IPS-18c (cell line): Measurements from ENCODE around the gene TSEN54.
A peak's percentile ranks its signal among the peaks of the same experiment; 100 is the strongest.
"Not testable (repeated sequence)": the region's sequence is repeated elsewhere in the genome, so short reads cannot be mapped to it uniquely, and the experiment has no call there.

Experiments
- H3K4me3 ChIP-seq: 2 replicates; pipeline ENCODE4 v1.7.0; 2013; ENCODE audit warnings: low read depth, mild to moderate bottlenecking, low read length, moderate library complexity; ENCODE audit not compliant: insufficient read depth
- H3K9me3 ChIP-seq: one replicate; pipeline ENCODE4 v1.6.1; 2013; ENCODE audit warnings: mild to moderate bottlenecking, low read length, moderate library complexity; ENCODE audit not compliant: control insufficient read depth, insufficient read depth

TSEN54 gene

GRCh38 chr17:75511610-75512575 lies 4.4 kb upstream of the TSEN54 start:
- peaks cover 2% of the 10 kb centered on the region for H3K9me3 ChIP-seq
- H3K4me3 ChIP-seq, result no peak overlapping the region

- peaks cover 2% of the 10 kb centered on the region for H3K9me3 ChIP-seq
- H3K4me3 ChIP-seq, result no peak overlapping the region
Observed at GRCh38 chr17:75512926-75513640, 3.2 kb upstream of the TSEN54 start.

- no peak overlapping the region for H3K4me3 ChIP-seq
- peaks cover 2% of the 10 kb centered on the region for H3K9me3 ChIP-seq
Observed at GRCh38 chr17:75513641-75514000, 2.7 kb upstream of the TSEN54 start.

- Histone ChIP-seq H3K4me3 (peak overlapping the region; percentile 77), H3K9me3 (peaks cover 2% of the 10 kb centered on the region)
Observed at GRCh38 chr17:75514299-75514918, 1.9 kb upstream of the TSEN54 start.

GRCh38 chr17:75514919-75515495 lies 1.3 kb upstream of the TSEN54 start:
- Histone ChIP-seq H3K9me3 (peaks cover 2% of the 10 kb centered on the region), H3K4me3 (peak overlapping the region; percentile 77)

- peak within 1 kb of the TSS; percentile 77 for H3K4me3 ChIP-seq
Observed at GRCh38 chr17:75515496-75516254, 653 bp upstream of the TSEN54 start, which contains the start of gene CASKIN2. Gene CASKIN2, minus strand, starts transcription at chr17:75515537. Its CDS starts 1,733 bp downstream, at chr17:75513804.

GRCh38 chr17:75516619-75517296 lies 430 bp downstream of the TSEN54 start:
- H3K9me3 ChIP-seq, result peaks cover 2% of the 10 kb centered on the region

More at GRCh38 chr17:75515496-75516254, 653 bp upstream of the TSEN54 start, which contains the start of gene CASKIN2:
- H3K9me3 ChIP-seq, result peaks cover 2% of the 10 kb centered on the region

GRCh38 chr17:75517297-75517865 lies 1.1 kb downstream of the TSEN54 start:
- peaks cover 2% of the 10 kb centered on the region for H3K9me3 ChIP-seq
- peak overlapping the region; percentile 77 for H3K4me3 ChIP-seq

More at GRCh38 chr17:75516619-75517296, 430 bp downstream of the TSEN54 start:
- peak overlapping the region; percentile 77 for H3K4me3 ChIP-seq

- peaks cover 2% of the 10 kb centered on the region for H3K9me3 ChIP-seq
- H3K4me3 ChIP-seq, result no peak overlapping the region
Observed at GRCh38 chr17:75518201-75518600, 1.9 kb downstream of the TSEN54 start.

- Histone ChIP-seq H3K4me3 (no peak overlapping the region), H3K9me3 (peaks cover 1% of the 10 kb centered on the region)
Observed at GRCh38 chr17:75518983-75519537, 2.7 kb downstream of the TSEN54 start.

- H3K4me3 ChIP-seq, H3K9me3 ChIP-seq: not testable (repeated sequence)
Observed at GRCh38 chr17:75520413-75520812, 4.1 kb downstream of the TSEN54 start.

- Histone ChIP-seq H3K9me3 (no peaks in the 10 kb centered on the region), H3K4me3 (no peak overlapping the region)
Observed at GRCh38 chr17:75521290-75521689, 5.0 kb downstream of the TSEN54 start.

GRCh38 chr17:75521951-75522727 lies 5.8 kb downstream of the TSEN54 start:
- Histone ChIP-seq H3K4me3 (no peak overlapping the region), H3K9me3 (no peaks in the 10 kb centered on the region)

GRCh38 chr17:75523647-75524046 lies 7.3 kb downstream of the TSEN54 start:
- Histone ChIP-seq H3K4me3 (no peak overlapping the region), H3K9me3 (no peaks in the 10 kb centered on the region)
